ENCODE results near the gene TMEM245.

TMEM245 gene

GRCh38 chr9:109164042-109164441 lies 44.3 kb upstream of the TMEM245 start:
- DNase-seq, result no peak
- Histone ChIP-seq H3K27me3 (peaks cover 22% of the 10 kb centered on the region), H3K4me3 (ENCODE audit: low read depth, low read length) (no peak overlapping the region), H3K4me1 (no peaks in the 10 kb centered on the region), H3K9me3 (no peaks in the 10 kb centered on the region), H3K36me3 (no peaks in the 10 kb centered on the region)
- TF ChIP-seq, protein P1, sequence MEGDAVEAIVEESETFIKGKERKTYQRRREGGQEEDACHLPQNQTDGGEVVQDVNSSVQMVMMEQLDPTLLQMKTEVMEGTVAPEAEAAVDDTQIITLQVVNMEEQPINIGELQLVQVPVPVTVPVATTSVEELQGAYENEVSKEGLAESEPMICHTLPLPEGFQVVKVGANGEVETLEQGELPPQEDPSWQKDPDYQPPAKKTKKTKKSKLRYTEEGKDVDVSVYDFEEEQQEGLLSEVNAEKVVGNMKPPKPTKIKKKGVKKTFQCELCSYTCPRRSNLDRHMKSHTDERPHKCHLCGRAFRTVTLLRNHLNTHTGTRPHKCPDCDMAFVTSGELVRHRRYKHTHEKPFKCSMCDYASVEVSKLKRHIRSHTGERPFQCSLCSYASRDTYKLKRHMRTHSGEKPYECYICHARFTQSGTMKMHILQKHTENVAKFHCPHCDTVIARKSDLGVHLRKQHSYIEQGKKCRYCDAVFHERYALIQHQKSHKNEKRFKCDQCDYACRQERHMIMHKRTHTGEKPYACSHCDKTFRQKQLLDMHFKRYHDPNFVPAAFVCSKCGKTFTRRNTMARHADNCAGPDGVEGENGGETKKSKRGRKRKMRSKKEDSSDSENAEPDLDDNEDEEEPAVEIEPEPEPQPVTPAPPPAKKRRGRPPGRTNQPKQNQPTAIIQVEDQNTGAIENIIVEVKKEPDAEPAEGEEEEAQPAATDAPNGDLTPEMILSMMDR (IDR thresholded peaks at IDR 0.05; ENCODE audit: low read depth, low read length), result no peak

DNA sequence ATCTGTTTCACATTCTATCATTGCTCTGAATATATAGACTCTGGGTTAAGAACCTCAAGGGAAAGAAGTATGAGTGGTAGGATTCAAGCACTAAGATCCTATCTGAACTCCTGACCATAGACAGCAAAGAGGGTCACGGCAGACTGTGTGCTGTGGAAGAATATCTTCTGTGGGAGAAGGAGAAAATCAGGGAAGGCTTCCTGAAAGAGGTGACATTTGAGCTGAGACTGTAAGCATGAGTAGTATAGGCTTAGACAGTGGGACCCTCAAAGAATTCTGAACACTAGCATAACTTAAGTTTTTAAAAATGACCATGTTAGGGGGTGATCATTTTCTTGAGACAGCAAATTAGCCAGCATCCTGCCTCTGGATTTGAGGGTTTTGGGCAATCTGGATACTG lies 43.4 kb upstream of the TMEM245 start:
- TF ChIP-seq, protein P1 (IDR thresholded peaks at IDR 0.05; ENCODE audit: low read depth, low read length), result no peak
- peaks cover 22% of the 10 kb centered on the region for H3K27me3 ChIP-seq
- no peak for DNase-seq

DNA sequence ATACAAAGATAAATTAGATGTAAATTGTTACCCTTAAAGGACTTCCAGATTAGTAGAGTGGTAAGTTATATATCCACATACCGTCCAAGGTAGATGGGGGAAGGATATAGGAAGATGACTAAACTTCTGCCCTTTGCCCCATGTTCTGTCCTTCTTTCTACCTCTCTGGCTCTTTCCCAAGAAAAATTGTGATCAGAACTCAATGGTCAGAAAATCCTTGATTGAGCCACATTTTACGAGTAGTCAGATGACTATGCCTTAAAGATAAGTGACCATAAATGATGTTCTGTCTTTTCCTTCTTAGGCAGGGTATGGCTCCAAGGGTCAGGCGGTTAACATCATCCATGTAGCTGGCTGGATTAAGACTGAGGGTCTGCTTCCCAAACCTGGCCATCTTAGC lies 42.9 kb upstream of the TMEM245 start:
- no peak for DNase-seq
- H3K27me3 ChIP-seq, result peaks cover 17% of the 10 kb centered on the region
- no peaks in the 10 kb centered on the region for H3K9me3 ChIP-seq
- TF ChIP-seq, protein P1 (IDR thresholded peaks at IDR 0.05; ENCODE audit: low read depth, low read length), result no peak
- H3K4me1 ChIP-seq, result no peaks in the 10 kb centered on the region
- H3K4me3 ChIP-seq (ENCODE audit: low read depth, low read length), result no peak overlapping the region
- H3K36me3 ChIP-seq, result no peaks in the 10 kb centered on the region

More for the DNA sequence above, 43.4 kb upstream of the TMEM245 start:
- Histone ChIP-seq H3K36me3 (no peaks in the 10 kb centered on the region), H3K9me3 (no peaks in the 10 kb centered on the region), H3K4me1 (no peaks in the 10 kb centered on the region), H3K4me3 (ENCODE audit: low read depth, low read length) (no peak overlapping the region)

- Histone ChIP-seq H3K36me3 (no peaks in the 10 kb centered on the region), H3K4me3 (ENCODE audit: low read depth, low read length) (no peak overlapping the region), H3K9me3 (no peaks in the 10 kb centered on the region), H3K27me3 (peaks cover 7% of the 10 kb centered on the region; the same call in 1 of the 2 replicates), H3K4me1 (no peaks in the 10 kb centered on the region)
- no peak for DNase-seq
- TF ChIP-seq, protein P1 (IDR thresholded peaks at IDR 0.05; ENCODE audit: low read depth, low read length), result no peak
Measured at GRCh38 chr9:109161471-109161870, 41.7 kb upstream of the TMEM245 start.

DNA sequence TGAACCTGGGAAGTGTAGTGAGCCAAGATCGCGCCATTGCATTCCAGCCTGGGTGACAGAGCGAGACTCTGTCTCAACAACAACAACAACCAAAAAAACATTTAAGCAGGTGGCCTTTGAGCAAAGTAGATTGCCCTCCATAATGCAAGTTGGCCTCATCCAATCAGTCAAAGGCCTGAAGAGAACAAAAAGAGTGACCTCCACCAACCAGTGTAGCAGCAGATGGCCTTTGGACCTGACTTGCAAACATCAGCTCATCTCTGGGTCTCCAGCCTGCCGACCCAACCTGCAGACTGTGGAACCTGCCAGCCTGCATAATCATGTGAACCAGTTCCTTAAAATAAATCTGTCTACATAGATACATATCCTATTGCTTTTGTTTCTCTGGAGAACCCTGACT lies 39.8 kb upstream of the TMEM245 start:
- H3K27me3 ChIP-seq, result no peaks in the 10 kb centered on the region
- no peaks in the 10 kb centered on the region for H3K4me1 ChIP-seq
- H3K4me3 ChIP-seq (ENCODE audit: low read depth, low read length), result no peak overlapping the region
- no peaks in the 10 kb centered on the region for H3K36me3 ChIP-seq
- no peak for DNase-seq
- TF ChIP-seq, protein P1 (IDR thresholded peaks at IDR 0.05; ENCODE audit: low read depth, low read length), result no peak
- H3K9me3 ChIP-seq, result no peaks in the 10 kb centered on the region

- Histone ChIP-seq H3K36me3 (no peaks in the 10 kb centered on the region), H3K4me3 (ENCODE audit: low read depth, low read length) (no peak overlapping the region), H3K9me3 (no peaks in the 10 kb centered on the region), H3K27me3 (no peaks in the 10 kb centered on the region), H3K4me1 (no peaks in the 10 kb centered on the region)
- TF ChIP-seq, protein P1 (IDR thresholded peaks at IDR 0.05; ENCODE audit: low read depth, low read length), result no peak
- no peak for DNase-seq
Measured at GRCh38 chr9:109158651-109159050, 38.9 kb upstream of the TMEM245 start.

Data from BE2C (cell line).